HG02678 (cell line): ENCODE results near the gene HOXB1.

Experiments used
- ATAC-seq: cut with Tn5 transposase; IDR thresholded peaks from one replicate; pipeline ENCODE4 v1.9.1; 2021; ENCODE audit warnings: mild to moderate bottlenecking, moderate library complexity; ENCODE audit not compliant: unreplicated experiment

Gene HOXB1

GRCh38 chr17:48567646-48568354 lies 37.0 kb upstream of the HOXB1 start:
- ATAC-seq: no peak

GRCh38 chr17:48567209-48567608 lies 36.4 kb upstream of the HOXB1 start:
- ATAC-seq: no peak

DNA sequence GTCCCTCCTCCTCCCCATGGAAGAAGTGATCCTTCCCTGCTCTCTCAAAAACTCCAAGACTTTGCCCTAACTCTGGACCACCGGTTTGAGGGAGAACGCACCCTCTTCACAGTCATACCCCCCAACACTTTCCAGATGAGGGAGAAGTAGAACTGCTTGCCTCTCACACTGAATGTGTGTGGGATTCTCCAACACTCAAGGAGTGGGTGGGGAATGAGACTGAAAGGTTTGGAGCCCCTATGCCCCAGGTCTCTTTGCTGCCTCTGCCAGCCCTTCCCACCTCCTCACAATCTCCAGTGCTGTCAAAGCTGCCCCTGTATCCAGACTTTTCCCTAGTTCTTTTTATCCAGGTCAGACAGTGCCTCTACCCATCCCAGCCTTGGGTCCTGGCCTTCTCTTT lies 35.9 kb upstream of the HOXB1 start:
- ATAC-seq: no peak

DNA sequence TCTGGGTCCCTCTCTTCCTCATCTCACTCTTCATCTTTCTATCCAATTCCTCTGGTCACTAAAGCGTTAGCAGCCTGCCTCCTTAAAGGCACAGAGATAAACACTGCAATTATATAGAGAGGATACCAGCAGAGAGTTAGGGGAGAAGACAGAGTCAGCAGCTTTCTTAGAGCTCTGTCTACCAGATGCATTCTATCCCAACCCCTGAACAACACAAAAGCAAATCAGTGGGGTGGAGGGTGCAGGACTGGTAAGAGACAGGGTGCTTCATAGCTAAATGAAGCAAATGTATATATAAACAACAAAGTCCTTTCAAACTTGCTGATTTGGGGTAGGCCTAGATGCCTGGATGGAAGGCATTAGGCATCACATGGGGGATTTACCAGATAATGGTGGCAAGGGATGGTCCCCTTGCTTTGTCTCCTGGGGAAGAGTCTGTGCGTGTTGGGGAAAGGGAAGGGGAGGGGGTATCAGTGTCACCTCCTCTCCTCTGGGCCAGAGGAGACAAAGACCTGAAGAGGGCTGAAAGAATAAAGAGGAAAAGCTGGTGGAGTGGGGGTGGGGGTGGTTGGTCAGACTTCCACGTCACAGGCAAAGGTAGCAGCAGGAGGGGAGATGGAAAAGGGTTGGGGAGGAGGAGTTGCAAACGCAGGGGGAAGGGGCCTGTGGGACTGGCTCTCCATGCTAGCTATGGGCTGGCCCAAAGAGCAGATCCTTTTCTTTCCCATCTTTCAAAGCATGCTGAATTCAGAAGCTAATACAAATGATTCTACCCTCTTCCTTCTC lies 35.3 kb upstream of the HOXB1 start:
- ATAC-seq: no peak

DNA sequence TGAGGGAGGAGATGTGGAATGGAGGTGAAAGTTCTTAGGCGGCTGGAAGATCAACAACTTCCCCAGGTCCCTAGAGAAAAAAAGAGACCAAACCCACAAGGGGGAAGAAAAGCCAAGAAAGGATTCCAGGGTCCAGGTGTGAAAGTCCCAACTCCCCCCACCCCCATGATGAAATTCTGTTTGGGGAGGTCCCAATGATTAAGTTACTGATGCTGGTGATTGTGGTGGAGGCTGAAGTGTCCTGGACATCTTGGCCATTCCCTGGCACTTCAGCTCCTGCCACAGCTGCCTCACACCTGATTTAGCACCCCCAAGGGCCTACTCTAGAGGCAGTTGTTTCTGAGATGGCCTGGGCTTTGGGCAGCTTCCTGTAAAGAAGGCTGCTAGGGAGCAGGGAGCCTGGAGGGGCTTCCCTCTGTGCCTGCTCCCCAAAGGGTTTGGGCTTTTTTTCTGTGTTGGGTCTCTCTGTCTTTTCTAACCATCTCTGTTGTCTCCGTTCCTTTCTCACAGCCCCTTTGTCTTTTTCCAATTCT lies 34.3 kb upstream of the HOXB1 start:
- ATAC-seq: no peak

DNA sequence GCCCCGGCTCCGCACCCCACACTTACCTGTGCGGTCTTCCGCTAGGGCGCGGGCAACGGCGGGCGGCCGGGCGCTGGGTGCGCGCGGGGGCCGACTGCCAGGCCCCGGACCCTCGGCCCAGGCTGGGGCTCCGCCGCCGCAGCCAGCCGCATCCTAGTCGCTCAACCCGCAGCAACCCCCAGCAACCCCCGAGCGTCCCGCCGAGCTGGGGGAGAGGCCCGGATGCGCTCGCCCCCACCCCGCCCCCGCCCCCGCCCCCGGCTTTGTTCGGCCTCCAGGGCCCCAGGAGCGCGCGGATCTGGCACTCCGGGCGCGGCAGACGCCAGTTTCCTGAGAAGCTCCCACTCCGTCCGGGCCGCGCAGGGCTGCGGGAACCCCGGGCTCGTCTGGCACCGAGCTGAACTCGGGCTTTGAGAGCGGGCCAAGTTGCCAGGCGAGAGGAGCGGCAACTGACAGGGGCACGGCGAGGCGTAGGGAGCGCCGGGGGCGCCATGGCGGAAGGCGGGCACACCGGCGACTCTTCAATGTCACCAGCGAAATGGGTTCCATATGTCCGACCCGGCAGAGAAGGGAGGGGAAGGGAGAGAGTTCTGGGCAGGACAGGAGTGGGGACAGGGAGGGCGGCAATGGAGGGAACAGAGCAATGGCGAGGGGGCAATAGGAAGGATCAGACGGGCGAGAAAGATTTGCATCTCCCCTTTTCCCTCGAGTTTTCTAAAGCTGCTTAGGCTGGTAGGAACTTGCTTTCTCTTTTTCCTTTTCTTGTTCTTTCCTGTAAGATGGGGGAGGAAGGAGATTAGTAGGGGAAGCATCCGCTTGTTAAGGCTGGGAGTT lies 33.6 kb upstream of the HOXB1 start:
- ATAC-seq: no peak

GRCh38 chr17:48563867-48564187 lies 33.0 kb upstream of the HOXB1 start:
- no peak for ATAC-seq

- no peak for ATAC-seq
Measured at GRCh38 chr17:48563385-48563838, 32.6 kb upstream of the HOXB1 start.

DNA sequence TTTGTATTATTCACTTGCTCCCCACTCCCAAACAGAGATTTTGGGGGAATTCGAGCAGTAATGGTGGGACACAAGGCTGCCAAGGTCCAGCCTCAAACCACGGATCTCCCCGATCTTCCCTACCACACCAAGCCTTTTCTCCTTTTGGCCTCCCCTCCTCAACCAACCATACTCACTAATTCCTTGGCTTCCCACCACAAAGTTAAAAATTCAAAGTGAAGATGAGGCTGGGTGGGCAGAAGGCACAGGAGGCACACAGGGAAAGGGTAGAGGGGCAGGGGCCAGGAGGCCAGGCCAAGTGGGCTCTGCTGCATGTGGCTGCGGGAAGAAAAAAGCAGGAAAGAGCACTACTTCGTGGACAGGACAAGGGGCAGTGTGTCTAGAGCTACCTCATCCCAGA lies 32.1 kb upstream of the HOXB1 start:
- no peak for ATAC-seq

- no peak for ATAC-seq
Measured at GRCh38 chr17:48561884-48562810, 31.3 kb upstream of the HOXB1 start.

- no peak for ATAC-seq
Measured at GRCh38 chr17:48559840-48560817, 29.3 kb upstream of the HOXB1 start.

DNA sequence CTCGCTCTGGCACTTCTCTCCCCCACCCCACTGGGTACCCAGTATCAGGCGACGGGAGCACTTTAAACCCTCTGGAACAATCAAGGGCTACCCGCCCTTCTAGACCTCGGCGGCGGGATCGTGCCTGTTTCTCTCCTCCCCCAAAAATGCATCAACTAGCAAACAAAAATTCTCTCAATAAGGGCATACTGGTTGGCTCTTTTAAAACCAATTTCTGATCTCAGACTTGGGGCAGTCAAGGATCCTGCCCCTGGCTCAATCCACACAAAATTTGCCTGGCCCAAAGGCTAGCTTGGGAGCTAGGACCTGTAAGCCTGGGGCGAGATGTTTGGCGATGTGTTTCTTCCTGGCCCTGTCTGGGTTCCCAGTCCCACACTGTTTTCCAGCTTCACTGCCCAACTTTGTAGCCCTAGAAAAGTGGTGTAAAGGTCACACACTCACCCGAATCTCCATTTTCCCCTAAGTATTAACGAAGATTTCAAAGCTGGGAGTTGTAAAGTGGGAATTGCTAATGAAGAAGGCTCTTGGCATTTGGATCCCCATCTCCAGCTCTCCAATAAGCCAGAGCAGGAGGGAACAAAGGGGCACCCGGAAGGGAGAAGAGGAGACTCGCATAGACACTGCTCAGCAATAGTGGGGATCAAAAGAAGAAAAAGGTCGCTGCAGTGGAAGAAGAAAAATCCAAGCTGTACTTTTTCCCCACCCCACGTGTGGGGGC lies 28.5 kb upstream of the HOXB1 start:
- no peak for ATAC-seq

DNA sequence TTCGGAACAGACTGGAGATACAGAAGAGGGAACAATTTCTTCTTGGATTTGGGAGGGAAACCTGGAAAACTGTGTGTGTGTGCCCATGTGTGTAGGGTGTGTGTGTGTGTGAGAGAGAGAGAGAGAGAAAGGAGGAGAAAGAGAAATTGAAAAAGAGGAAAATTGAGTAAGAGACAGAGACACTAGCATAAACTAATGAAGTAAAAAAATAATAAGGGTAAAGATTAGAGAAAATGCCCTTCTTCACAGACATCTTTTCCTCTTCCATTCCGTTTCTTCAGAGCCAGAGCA lies 28.0 kb upstream of the HOXB1 start:
- ATAC-seq: no peak

DNA sequence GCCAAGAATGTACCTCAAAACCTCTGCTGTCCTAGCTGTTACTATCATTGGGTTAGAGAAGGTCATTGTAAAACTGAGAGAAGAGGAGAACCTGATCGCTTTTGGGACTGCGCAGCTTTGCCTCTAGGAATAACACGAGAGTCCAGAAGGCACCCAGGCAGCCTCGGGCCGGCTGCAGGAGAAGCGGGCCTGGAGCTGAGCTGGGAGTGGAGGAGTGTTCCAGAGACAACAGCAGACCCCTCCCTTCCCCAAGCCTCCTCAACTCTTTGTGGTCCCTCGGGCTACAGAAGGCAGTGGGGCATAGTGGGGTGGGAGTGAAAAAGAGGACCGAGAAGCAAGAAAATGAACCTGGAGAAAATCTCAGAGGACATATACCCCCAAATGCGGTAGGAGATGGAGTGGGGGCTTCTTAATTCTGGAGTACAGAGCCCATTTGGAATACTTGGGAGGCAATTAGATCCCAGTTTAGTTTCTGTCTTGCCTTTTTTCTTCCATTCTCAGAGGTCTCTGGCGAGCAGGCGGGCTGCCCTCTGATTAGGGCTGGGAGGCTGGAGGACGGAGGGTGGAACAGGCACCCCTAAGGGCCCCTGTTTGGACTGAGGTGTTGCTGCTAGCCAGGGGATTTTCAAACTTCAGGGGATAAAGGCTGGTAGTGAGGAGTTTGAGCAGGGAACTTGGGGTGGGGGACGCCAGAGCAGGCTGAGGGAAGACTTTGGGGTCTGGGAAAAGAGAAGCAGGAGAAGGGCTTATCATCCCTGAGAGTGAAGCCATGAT lies 27.4 kb upstream of the HOXB1 start:
- ATAC-seq: no peak

GRCh38 chr17:48556576-48557401 lies 26.0 kb upstream of the HOXB1 start:
- ATAC-seq: no peak

- no peak for ATAC-seq
Measured at GRCh38 chr17:48556229-48556575, 25.4 kb upstream of the HOXB1 start.
